HG03575 (cell line): ENCODE results near the gene PRR22.

ENCODE experiments used
- ATAC-seq: cut with Tn5 transposase; IDR thresholded peaks from one replicate; pipeline ENCODE4 v1.9.1; 2021; ENCODE audit not compliant: unreplicated experiment, insufficient number of reproducible peaks, low FRiP score; ENCODE audit errors: extremely low read depth

PRR22 gene

GRCh38 chr19:5784581-5785147 is at the start of gene PRR22:
Gene PRR22, minus strand, starts transcription at chr19:5784746. Its CDS starts 86 bp downstream, at chr19:5784660.
- ATAC-seq, result no peak

GRCh38 chr19:5832527-5833216 is 48.1 kb upstream of the PRR22 start:
- ATAC-seq, result no peak

- ATAC-seq, result no peak
Observed at GRCh38 chr19:5832061-5832460, 47.5 kb upstream of the PRR22 start.

GRCh38 chr19:5831159-5831558 is 46.6 kb upstream of the PRR22 start:
- ATAC-seq, result no peak

- ATAC-seq, result no peak
Observed at GRCh38 chr19:5829567-5830310, 45.2 kb upstream of the PRR22 start.

- ATAC-seq, result no peak
Observed at GRCh38 chr19:5828661-5829566, 44.4 kb upstream of the PRR22 start.

- ATAC-seq, result no peak
Observed at GRCh38 chr19:5827891-5828660, 43.5 kb upstream of the PRR22 start.

GRCh38 chr19:5827342-5827890 is 42.9 kb upstream of the PRR22 start:
- no peak for ATAC-seq

- ATAC-seq, result no peak
Observed at GRCh38 chr19:5826531-5827341, 42.2 kb upstream of the PRR22 start.

GRCh38 chr19:5825178-5825577 is 40.6 kb upstream of the PRR22 start:
- ATAC-seq, result no peak

- ATAC-seq, result no peak
Observed at GRCh38 chr19:5824751-5825150, 40.2 kb upstream of the PRR22 start.

GRCh38 chr19:5823579-5824281 is 39.2 kb upstream of the PRR22 start:
- ATAC-seq, result no peak

- no peak for ATAC-seq
Observed at GRCh38 chr19:5822181-5822844, 37.8 kb upstream of the PRR22 start.

- ATAC-seq, result no peak
Observed at GRCh38 chr19:5821521-5822180, 37.1 kb upstream of the PRR22 start.

- no peak for ATAC-seq
Observed at GRCh38 chr19:5820785-5821184, 36.2 kb upstream of the PRR22 start.

GRCh38 chr19:5818594-5818993 is 34.0 kb upstream of the PRR22 start:
- no peak for ATAC-seq
